Activated CD4-positive, alpha-beta T cell treated with anti-CD3 and anti-CD28 coated beads for 4 hours (primary cell): ENCODE results near the gene N4BP2.
"Not testable (repeated sequence)": the region's sequence is repeated elsewhere in the genome, so short reads cannot be mapped to it uniquely, and the experiment has no call there.

Experiments
- DNase-seq, 2 donors: peaks; one replicate each; pipeline ENCODE4 v3.0.0-alpha.2; 2020

N4BP2 gene

GRCh38 chr4:40093400-40093799 lies 36.8 kb downstream of the N4BP2 start:
- not testable (repeated sequence) for DNase-seq

- no peak for DNase-seq
Observed at GRCh38 chr4:40099010-40099409, 42.4 kb downstream of the N4BP2 start.

- not testable (repeated sequence) for DNase-seq
Observed at GRCh38 chr4:40107150-40107549, 50.5 kb downstream of the N4BP2 start.

- DNase-seq = no peak
Observed at GRCh38 chr4:40112027-40112792, 55.6 kb downstream of the N4BP2 start.

- DNase-seq = no peak
Observed at GRCh38 chr4:40114206-40114605, 57.6 kb downstream of the N4BP2 start.

GRCh38 chr4:40118861-40119260 lies 62.2 kb downstream of the N4BP2 start:
- no peak for DNase-seq

- DNase-seq = no peak
Observed at GRCh38 chr4:40119344-40119743, 62.7 kb downstream of the N4BP2 start.

- DNase-seq = peak; percentile 6 to 17
Observed at GRCh38 chr4:40121515-40121914, 64.9 kb downstream of the N4BP2 start.

GRCh38 chr4:40122941-40123340 lies 66.3 kb downstream of the N4BP2 start:
- DNase-seq = peak in 1 of 2 donors; percentile 13

GRCh38 chr4:40124690-40125089 lies 68.0 kb downstream of the N4BP2 start:
- no peak for DNase-seq

- no peak for DNase-seq
Observed at GRCh38 chr4:40130401-40131036, 73.9 kb downstream of the N4BP2 start.

GRCh38 chr4:40132816-40133215 lies 76.2 kb downstream of the N4BP2 start:
- DNase-seq = no peak

- DNase-seq = no peak
Observed at GRCh38 chr4:40134206-40134917, 77.7 kb downstream of the N4BP2 start.

GRCh38 chr4:40136202-40136601 lies 79.6 kb downstream of the N4BP2 start:
- DNase-seq = not testable (repeated sequence)

- no peak for DNase-seq
Observed at GRCh38 chr4:40140196-40140595, 83.5 kb downstream of the N4BP2 start.

GRCh38 chr4:40140597-40140996 lies 83.9 kb downstream of the N4BP2 start:
- not testable (repeated sequence) for DNase-seq

GRCh38 chr4:40143926-40144508 lies 87.4 kb downstream of the N4BP2 start:
- no peak for DNase-seq

GRCh38 chr4:40144716-40145115 lies 88.1 kb downstream of the N4BP2 start:
- DNase-seq = no peak

GRCh38 chr4:40147490-40147889 lies 90.8 kb downstream of the N4BP2 start:
- not testable (repeated sequence) for DNase-seq

- DNase-seq = peak; percentile 68 to 80
Observed at GRCh38 chr4:40149960-40150385, 93.3 kb downstream of the N4BP2 start.

- DNase-seq = no peak
Observed at GRCh38 chr4:40150932-40151331, 94.3 kb downstream of the N4BP2 start.

GRCh38 chr4:40152637-40153036 lies 96.0 kb downstream of the N4BP2 start:
- DNase-seq = peak; percentile 20 to 37

- no peak for DNase-seq
Observed at GRCh38 chr4:40157436-40157835, 100.8 kb downstream of the N4BP2 start.
